SU-DHL-6 (cell line): ENCODE data around the gene SEM1.
"Not testable (repeated sequence)": the region's sequence is repeated elsewhere in the genome, so short reads cannot be mapped to it uniquely, and the experiment has no call there.

ENCODE experiments used
- H2AFZ ChIP-seq: fragments of 200-600 bp; sonication (generic); 2 replicates; pipeline ENCODE4 v1.6.1; 2014; ENCODE audit warnings: low read depth, mild to moderate bottlenecking, moderate library complexity, mixed read lengths, antibody characterized with exemption, low read length; ENCODE audit not compliant: severe bottlenecking
- H3F3A ChIP-seq: fragments of 200-600 bp; shearing (Covaris generic); 2 replicates; pipeline ENCODE4 v1.6.0; 2016; ENCODE audit warnings: antibody characterized with exemption, mild to moderate bottlenecking; ENCODE audit not compliant: insufficient read depth
- H3K27ac ChIP-seq: fragments of 200-600 bp; sonication (generic); 2 replicates; pipeline ENCODE4 v1.5.1; 2016; ENCODE audit warnings: low read depth, mild to moderate bottlenecking, low read length, moderate library complexity, mixed read lengths
- H3K27me3 ChIP-seq: fragments of 200-600 bp; sonication (generic), shearing (Covaris generic); 2 replicates; pipeline ENCODE4 v1.6.0; 2014; ENCODE audit warnings: mild to moderate bottlenecking, low read length
- H3K36me3 ChIP-seq: fragments of 200-600 bp; sonication (generic); 2 replicates; pipeline ENCODE4 v1.6.1; 2014; ENCODE audit warnings: mild to moderate bottlenecking, low read length, mixed read lengths
- H3K4me2 ChIP-seq: fragments of 300-600, 200-600 bp; shearing (Covaris generic), sonication (generic); 2 replicates; pipeline ENCODE4 v1.6.0; 2014; ENCODE audit warnings: low read length, low read depth, mild to moderate bottlenecking; ENCODE audit not compliant: poor library complexity, severe bottlenecking
- H3K4me3 ChIP-seq: fragments of 200-600 bp; sonication (generic); 2 replicates; pipeline ENCODE4 v1.5.1; 2014; ENCODE audit warnings: antibody characterized with exemption, low read length, mild to moderate bottlenecking, mixed read lengths; ENCODE audit not compliant: insufficient read depth, poor library complexity, severe bottlenecking
- H3K79me2 ChIP-seq: fragments of 200-600 bp; sonication (generic); 2 replicates; pipeline ENCODE4 v1.6.1; 2014; ENCODE audit warnings: mild to moderate bottlenecking, low read length, moderate library complexity; ENCODE audit not compliant: insufficient read depth
- H3K9ac ChIP-seq: fragments of 200-600 bp; sonication (generic); 2 replicates; pipeline ENCODE4 v1.7.0; 2014; ENCODE audit warnings: mild to moderate bottlenecking, low read length
- H3K9me2 ChIP-seq: fragments of 200-600 bp; sonication (generic); replicated peaks from 2 replicates; pipeline ENCODE4 v1.6.1; 2014; ENCODE audit warnings: low read length; ENCODE audit not compliant: insufficient read depth
- H3K9me3 ChIP-seq: fragments of 200-600 bp; sonication (generic); 2 replicates; pipeline ENCODE4 v1.6.1; 2014; ENCODE audit warnings: low read length, mixed read lengths; ENCODE audit not compliant: insufficient read depth
- H4K20me1 ChIP-seq: fragments of 200-600 bp; sonication (generic); 2 replicates; pipeline ENCODE4 v1.6.1; 2014; ENCODE audit warnings: low read depth, mild to moderate bottlenecking, antibody characterized with exemption, low read length, moderate library complexity, mixed read lengths
- CTCF ChIP-seq: fragments of 200-600 bp; sonication (generic); IDR thresholded peaks from one replicate; pipeline ENCODE4 v1.5.1; 2017; ENCODE audit warnings: antibody characterized with exemption, mild to moderate bottlenecking, low read length, moderate library complexity; ENCODE audit not compliant: insufficient read depth, poor library complexity, severe bottlenecking
- EZH2phosphoT487 ChIP-seq: fragments of 200-600 bp; sonication (generic), shearing (Covaris generic); conservative IDR thresholded peaks from 2 replicates; pipeline ENCODE4 v1.6.1; 2018; ENCODE audit warnings: mild to moderate bottlenecking, antibody characterized with exemption, low read length, moderate library complexity, mixed read lengths

SEM1 gene

GRCh38 chr7:96709381-96710228 is at the start of gene SEM1:
SEM1 (minus strand) TSS chr7:96709846; CDS start chr7:96709763, 83 bp downstream.
- Histone ChIP-seq H3K27ac (peak within 1 kb of the TSS; percentile 59), H3K9me2 (no peaks in the 10 kb centered on the region), H2AFZ (peak within 1 kb of the TSS; percentile 100), H3K9ac (peak within 1 kb of the TSS; percentile 84), H3K79me2 (peaks cover 49% of the 10 kb centered on the region), H3K9me3 (peaks cover 20% of the 10 kb centered on the region), H3K27me3 (no peaks in the 10 kb centered on the region), H3K4me3 (peak within 1 kb of the TSS; percentile 71), H4K20me1 (peaks cover 24% of the 10 kb centered on the region), H3K4me2 (peak within 1 kb of the TSS; percentile 62), H3K36me3 (peaks cover 17% of the 10 kb centered on the region; the same call in 1 of the 2 replicates), H3F3A (peaks cover 4% of the 10 kb centered on the region)
- TF ChIP-seq CTCF (no peak), EZH2phosphoT487 (no peak)

GRCh38 chr7:96757880-96758279 is 48.2 kb upstream of the SEM1 start:
- H3K9ac ChIP-seq, H3K9me3 ChIP-seq, H3K27ac ChIP-seq, H3K4me2 ChIP-seq, H3K4me3 ChIP-seq, H2AFZ ChIP-seq, H3K79me2 ChIP-seq, H3K36me3 ChIP-seq, H3K27me3 ChIP-seq, H3F3A ChIP-seq, H3K9me2 ChIP-seq, H4K20me1 ChIP-seq: not testable (repeated sequence)

DNA sequence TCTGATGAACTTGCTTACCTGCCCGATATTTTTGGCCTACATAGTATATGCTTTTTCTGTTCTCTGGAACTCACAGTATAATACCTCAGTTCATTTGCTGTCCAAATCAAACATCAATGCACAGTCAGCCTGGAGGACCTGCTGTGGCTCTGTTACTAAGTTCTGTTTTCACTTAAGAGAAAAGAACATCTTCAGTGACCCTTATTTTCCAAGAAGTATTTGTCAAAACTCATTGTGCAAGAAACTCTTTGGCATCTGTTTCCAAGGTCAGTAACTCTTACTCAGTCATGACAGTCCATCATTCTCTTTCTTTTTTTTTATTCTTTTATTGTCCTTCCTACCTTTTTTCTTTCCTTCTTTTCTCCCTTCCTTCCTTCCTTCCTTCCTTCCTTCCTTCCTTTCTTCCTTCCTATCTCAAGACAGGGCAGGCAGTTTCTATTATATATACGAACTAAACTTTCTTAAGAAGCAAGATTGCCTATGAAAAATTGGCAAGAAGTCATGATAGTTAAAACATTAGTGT is 37.8 kb upstream of the SEM1 start:
- no peak overlapping the region for H3K27ac ChIP-seq
- no peak for TF ChIP-seq CTCF
- no peak for TF ChIP-seq EZH2phosphoT487
- no peak overlapping the region for H3K4me3 ChIP-seq

DNA sequence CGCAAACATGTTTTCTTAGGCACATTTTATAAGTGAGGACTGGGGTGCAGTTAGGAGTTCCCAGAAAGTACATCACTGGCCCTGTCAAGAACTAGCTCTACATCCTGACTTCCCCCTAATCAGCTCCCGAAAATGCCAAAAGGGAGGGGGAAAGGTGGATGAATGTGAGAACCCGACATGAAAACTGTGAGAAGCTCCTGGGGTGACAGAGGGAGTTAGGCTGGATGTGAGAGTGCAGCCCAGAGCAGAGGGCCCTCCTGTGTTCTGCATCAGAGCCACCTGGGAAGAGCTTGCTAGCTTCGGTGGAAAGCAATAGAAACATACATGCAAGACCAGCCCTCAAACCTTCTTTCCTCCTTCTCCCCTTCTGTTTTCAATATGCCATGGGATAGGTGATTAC is 30.5 kb upstream of the SEM1 start:
- Histone ChIP-seq H3K27me3 (no peaks in the 10 kb centered on the region), H3K4me3 (no peak overlapping the region), H2AFZ (no peak overlapping the region), H3K9me2 (no peaks in the 10 kb centered on the region), H3K9ac (no peak overlapping the region), H3K36me3 (no peaks in the 10 kb centered on the region), H3K79me2 (no peaks in the 10 kb centered on the region), H4K20me1 (no peaks in the 10 kb centered on the region), H3K9me3 (no peaks in the 10 kb centered on the region), H3F3A (no peaks in the 10 kb centered on the region), H3K27ac (no peak overlapping the region), H3K4me2 (no peak overlapping the region)
- TF ChIP-seq CTCF (no peak), EZH2phosphoT487 (no peak)

More for the DNA sequence above, 37.8 kb upstream of the SEM1 start:
- no peak overlapping the region for H3K4me2 ChIP-seq
- no peaks in the 10 kb centered on the region for H3K9me2 ChIP-seq
- H3F3A ChIP-seq = no peaks in the 10 kb centered on the region
- H3K79me2 ChIP-seq = no peaks in the 10 kb centered on the region
- H3K36me3 ChIP-seq = no peaks in the 10 kb centered on the region
- H2AFZ ChIP-seq = no peak overlapping the region
- H3K9ac ChIP-seq = no peak overlapping the region
- no peaks in the 10 kb centered on the region for H3K9me3 ChIP-seq
- H4K20me1 ChIP-seq = no peaks in the 10 kb centered on the region
- no peaks in the 10 kb centered on the region for H3K27me3 ChIP-seq
